DMS53 treated with DMSO at 0.1 percent for 48 hours (cell line): ENCODE data around the gene CFL1.
A peak's percentile ranks its signal among the peaks of the same experiment; 100 is the strongest.

Experiments
- DNase-seq: peaks from one replicate; lab custom pipeline; 2025; ENCODE audit not compliant: unreplicated experiment; lab: John Stamatoyannopoulos, UW

The CFL1 gene

GRCh38 chr11:65870706-65871681 is 13.0 kb upstream of the CFL1 start:
- DNase-seq: peak; percentile 19

DNA sequence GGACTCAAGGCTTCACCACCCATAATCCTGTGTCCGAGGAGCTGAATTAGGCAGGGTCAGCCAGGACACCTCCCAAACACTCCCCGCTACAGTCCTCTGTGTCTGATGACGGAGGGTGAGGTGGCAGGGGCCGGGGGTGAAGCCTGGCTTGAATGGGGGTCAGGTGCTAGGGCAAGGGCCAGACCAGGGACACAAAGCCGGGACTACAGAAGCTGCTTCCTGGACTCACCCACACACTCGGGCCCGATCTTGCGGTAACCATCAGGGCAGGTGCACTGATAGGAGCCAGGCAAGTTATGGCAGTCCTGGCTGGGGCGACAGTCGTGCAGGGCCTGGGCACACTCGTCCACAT is 12.3 kb upstream of the CFL1 start:
- DNase-seq: no peak

- DNase-seq: no peak
These were observed 11.8 kb upstream of the CFL1 start for GRCh38 chr11:65869643-65870306.

GRCh38 chr11:65868907-65869306 is 10.9 kb upstream of the CFL1 start:
- DNase-seq: no peak

DNA sequence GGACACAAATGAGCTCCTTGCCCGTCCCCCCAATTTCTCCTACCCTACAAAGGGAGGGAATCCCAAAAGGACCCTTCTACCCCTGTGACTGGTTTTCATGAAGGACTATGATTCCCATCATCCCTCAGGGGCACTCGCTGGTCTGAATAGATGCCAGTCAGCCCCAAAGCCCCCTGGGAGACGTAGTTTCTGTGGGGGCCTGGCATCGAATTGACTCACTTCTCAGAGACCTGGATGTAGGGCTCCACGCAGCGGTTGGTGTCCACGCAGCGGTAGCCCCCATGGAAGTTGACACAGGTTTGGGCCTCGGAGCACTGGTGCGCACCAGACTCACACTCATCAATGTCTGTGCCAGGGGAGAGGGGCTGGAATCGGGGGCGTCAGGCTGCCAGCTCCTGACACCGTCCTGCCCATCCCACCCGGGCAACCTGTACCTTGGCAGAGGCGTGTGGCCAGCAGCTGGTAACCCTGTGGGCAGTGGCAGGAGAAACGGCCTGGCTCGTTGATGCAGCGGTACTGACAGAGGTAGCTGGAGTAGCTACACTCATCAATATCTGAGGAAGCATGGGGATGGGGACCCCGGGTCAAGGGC is 10.2 kb upstream of the CFL1 start:
- DNase-seq: no peak

GRCh38 chr11:65867284-65868071 is 9.5 kb upstream of the CFL1 start:
- DNase-seq: no peak

GRCh38 chr11:65866509-65867283 is 8.7 kb upstream of the CFL1 start:
- no peak for DNase-seq

- no peak for DNase-seq
These were observed 7.7 kb upstream of the CFL1 start for GRCh38 chr11:65865550-65866172.

DNA sequence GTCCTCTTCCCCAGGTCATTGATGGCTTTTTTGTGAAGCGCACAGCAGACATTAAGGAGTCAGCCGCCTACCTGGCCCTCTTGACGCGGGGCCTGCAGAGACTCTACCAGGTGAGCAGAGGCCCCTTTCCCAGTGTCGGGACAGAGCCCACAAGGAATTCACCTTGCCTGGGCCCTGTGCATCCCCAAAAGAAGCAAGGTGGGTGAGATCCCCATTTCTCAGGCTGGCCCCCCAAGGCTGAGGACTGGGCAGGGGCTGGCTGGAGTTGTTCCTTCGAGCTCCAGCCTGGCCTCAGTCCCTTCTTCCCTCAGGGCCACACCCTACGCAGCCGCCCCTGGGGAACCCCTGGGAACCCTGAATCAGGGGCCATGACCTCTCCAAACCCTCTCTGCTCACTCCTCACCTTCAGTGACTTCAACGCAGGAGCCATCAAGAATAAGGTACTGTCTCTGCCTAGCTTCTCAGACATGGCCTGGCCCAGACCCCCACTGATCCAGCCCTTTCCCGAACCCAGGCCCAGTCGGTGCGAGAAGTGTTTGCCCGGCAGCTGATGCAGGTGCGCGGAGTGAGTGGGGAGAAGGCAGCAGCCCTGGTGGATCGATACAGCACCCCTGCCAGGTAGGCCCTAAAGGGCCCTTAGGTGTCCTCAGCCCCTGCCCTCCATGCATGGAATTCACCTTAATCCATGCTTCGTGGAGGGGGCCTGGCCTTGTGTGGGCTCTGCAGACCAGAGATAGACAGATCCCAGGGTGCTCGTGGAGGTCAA is 6.9 kb upstream of the CFL1 start:
- no peak for DNase-seq

- no peak for DNase-seq
These were observed 6.1 kb upstream of the CFL1 start for GRCh38 chr11:65863889-65864705.

GRCh38 chr11:65862941-65863888 is 5.2 kb upstream of the CFL1 start:
- no peak for DNase-seq

- no peak for DNase-seq
These were observed 4.3 kb upstream of the CFL1 start for GRCh38 chr11:65862191-65862735.

- no peak for DNase-seq
These were observed 3.7 kb upstream of the CFL1 start for GRCh38 chr11:65861533-65862183.

DNA sequence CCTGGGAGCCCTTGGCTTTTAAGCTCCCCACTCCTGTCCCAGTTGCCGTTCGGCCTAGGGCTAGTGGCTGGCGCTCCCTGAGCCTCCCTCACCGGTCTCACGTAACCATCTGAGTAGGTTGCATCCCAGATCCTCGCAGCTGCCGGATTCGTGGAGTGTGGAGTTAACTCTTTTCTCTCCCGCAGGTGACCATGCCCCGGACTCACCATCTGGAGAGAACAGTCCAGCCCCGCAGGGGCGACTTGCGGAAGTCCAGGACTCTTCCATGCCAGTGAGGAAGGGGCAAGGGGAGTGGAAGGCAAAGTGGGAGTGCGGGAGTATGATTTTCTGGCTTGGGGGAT is 3.2 kb upstream of the CFL1 start:
- DNase-seq: no peak

DNA sequence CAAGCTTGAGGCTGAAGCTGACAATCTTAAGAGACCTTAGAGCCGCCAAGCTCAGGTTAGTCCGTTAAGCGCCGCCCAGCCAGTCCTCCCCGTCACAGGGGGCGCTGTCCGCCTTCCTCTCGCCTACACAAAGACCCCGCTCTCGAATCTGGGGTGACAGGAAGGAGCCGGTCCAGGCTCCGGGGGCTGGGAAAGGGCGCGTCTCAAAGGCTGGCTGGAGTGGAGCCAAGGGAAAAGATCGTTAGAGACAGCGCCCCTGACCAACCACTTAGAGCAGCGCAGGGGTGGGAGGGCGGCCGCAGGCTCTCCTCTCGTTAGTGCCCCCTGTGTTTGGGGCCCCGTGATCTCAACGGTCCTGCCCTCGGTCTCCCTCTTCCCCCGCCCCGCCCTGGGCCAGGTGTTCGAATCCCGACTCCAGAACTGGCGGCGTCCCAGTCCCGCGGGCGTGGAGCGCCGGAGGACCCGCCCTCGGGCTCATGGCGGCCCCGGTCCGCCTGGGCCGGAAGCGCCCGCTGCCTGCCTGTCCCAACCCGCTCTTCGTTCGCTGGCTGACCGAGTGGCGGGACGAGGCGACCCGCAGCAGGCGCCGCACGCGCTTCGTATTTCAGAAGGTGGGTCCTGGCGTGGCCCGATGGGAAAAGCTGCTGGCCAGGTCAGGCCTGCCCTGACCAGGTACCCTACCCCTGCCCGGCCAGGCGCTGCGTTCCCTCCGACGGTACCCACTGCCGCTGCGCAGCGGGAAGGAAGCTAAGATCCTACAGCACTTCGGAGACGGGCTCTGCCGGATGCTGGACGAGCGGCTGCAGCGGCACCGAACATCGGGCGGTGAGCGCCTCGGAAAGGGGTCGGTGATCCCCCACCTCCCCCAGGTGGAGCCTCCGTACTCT is 2.5 kb upstream of the CFL1 start, which contains the start of gene MUS81:
MUS81 (plus strand) TSS at position 156 of the 887 bp plus-strand sequence; CDS start at position 477, 321 bp downstream.
- DNase-seq: peak; percentile 86
